Ovary (tissue), 3 donors: ENCODE results near the gene LAMC1.

Source experiments
- POLR2A ChIP-seq: fragments of 450-650 bp; IDR thresholded peaks from one replicate; pipeline ENCODE4 v1.6.1; 2017; ENCODE audit warnings: antibody characterized with exemption, mild to moderate bottlenecking, moderate library complexity
- TF ChIP-seq, protein P1 (sequence below), 3 donors: fragments of 450-650 bp in 2 of 3; fragments of 200-600 bp in 1 of 3; IDR thresholded peaks; one replicate each; pipeline versions ENCODE4 v1.5.1 to v1.8.0; 2016 to 2022; ENCODE audit warnings: antibody characterized with exemption in 3 of 3, mild to moderate bottlenecking in 1 of 3
- donor health status: DM: no; HTN: no; CAD: no.

DNA sequence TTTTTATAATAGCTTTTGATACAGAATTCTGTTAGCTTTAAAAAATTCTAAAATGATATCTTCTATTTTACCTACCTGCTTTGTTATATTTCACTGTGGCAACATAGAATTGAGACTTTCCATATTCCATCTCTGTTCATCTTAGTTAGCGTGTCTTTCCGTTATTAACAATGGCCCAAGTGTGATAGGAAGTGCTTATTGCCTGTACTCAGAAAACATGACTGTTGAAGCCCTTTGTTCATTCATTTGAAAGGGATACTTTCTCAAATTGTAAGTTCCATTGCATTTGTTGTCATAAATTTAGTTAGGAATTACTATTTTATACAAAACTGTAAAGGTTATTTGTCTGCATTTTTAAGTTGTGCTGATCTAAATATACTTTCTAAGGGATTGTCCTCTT, 73.1 kb downstream of the LAMC1 start:
- TF ChIP-seq, protein P1, sequence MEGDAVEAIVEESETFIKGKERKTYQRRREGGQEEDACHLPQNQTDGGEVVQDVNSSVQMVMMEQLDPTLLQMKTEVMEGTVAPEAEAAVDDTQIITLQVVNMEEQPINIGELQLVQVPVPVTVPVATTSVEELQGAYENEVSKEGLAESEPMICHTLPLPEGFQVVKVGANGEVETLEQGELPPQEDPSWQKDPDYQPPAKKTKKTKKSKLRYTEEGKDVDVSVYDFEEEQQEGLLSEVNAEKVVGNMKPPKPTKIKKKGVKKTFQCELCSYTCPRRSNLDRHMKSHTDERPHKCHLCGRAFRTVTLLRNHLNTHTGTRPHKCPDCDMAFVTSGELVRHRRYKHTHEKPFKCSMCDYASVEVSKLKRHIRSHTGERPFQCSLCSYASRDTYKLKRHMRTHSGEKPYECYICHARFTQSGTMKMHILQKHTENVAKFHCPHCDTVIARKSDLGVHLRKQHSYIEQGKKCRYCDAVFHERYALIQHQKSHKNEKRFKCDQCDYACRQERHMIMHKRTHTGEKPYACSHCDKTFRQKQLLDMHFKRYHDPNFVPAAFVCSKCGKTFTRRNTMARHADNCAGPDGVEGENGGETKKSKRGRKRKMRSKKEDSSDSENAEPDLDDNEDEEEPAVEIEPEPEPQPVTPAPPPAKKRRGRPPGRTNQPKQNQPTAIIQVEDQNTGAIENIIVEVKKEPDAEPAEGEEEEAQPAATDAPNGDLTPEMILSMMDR (IDR thresholded peaks at IDR 0.05): no peak
- no peak for TF ChIP-seq POLR2A
